Hepatocyte (in vitro differentiated cells): Measurements from ENCODE around the gene PFN3. TPM values are rescaled to one million over a fixed set of nuclear protein-coding genes. Genes with fewer than 3 reads are reported as not detected.
A peak's percentile ranks its signal among the peaks of the same experiment; 100 is the strongest.

Experiments used
- DNase-seq: peaks from one replicate; pipeline ENCODE4 v3.0.0-alpha.2; 2016; ENCODE audit warnings: low spot score
- H2AFZ ChIP-seq: fragments of 200-600 bp; sonication (generic); 2 replicates; pipeline ENCODE4 v1.6.0; 2016; ENCODE audit warnings: antibody characterized with exemption, mild to moderate bottlenecking
- H3K27ac ChIP-seq: fragments of 200-600 bp; sonication (generic); 2 replicates; pipeline ENCODE4 v1.5.1; 2016; ENCODE audit warnings: mild to moderate bottlenecking
- H3K27me3 ChIP-seq: fragments of 200-600 bp; sonication (generic); 2 replicates; pipeline ENCODE4 v1.6.1; 2016
- H3K36me3 ChIP-seq: fragments of 200-600 bp; sonication (generic); replicated peaks from 2 replicates; pipeline ENCODE4 v1.5.1; 2016; ENCODE audit warnings: low read depth; ENCODE audit not compliant: insufficient read depth
- H3K4me1 ChIP-seq: fragments of 200-600 bp; sonication (generic); 2 replicates; pipeline ENCODE4 v1.5.1; 2016; ENCODE audit warnings: mild to moderate bottlenecking, moderate library complexity; ENCODE audit not compliant: insufficient read depth
- H3K4me2 ChIP-seq: fragments of 200-600 bp; sonication (generic); 2 replicates; pipeline ENCODE4 v1.6.0; 2016
- H3K4me3 ChIP-seq: fragments of 200-600 bp; sonication (generic); 2 replicates; pipeline ENCODE4 v1.5.1; 2016; ENCODE audit warnings: mild to moderate bottlenecking
- H3K79me2 ChIP-seq: fragments of 200-600 bp; sonication (generic); 2 replicates; pipeline ENCODE4 v1.6.0; 2017; ENCODE audit warnings: mild to moderate bottlenecking
- H3K9me2 ChIP-seq: fragments of 200-600 bp; sonication (generic); replicated peaks from 2 replicates; pipeline ENCODE4 v1.6.0; 2017; ENCODE audit warnings: mild to moderate bottlenecking; ENCODE audit not compliant: insufficient read depth
- H3K9me3 ChIP-seq: fragments of 200-600 bp; sonication (generic); 2 replicates; pipeline ENCODE4 v1.5.1; 2016; ENCODE audit warnings: low read depth, mild to moderate bottlenecking
- H4K20me1 ChIP-seq: fragments of 200-600 bp; sonication (generic); 2 replicates; pipeline ENCODE4 v1.6.0; 2016; ENCODE audit warnings: mild to moderate bottlenecking; ENCODE audit not compliant: insufficient read depth, poor library complexity, severe bottlenecking
- CTCF ChIP-seq: fragments of 200-600 bp; sonication (generic); IDR thresholded peaks from 2 replicates; pipeline ENCODE4 v1.5.1; 2016; ENCODE audit warnings: antibody characterized with exemption, mild to moderate bottlenecking; ENCODE audit not compliant: poor library complexity
- EZH2 ChIP-seq: fragments of 200-600 bp; sonication (generic); IDR thresholded peaks from 2 replicates; pipeline ENCODE4 v1.6.1; 2016; ENCODE audit warnings: antibody characterized with exemption, mild to moderate bottlenecking, borderline replicate concordance
- EZH2phosphoT487 ChIP-seq: fragments of 200-600 bp; sonication (generic); IDR thresholded peaks from one replicate; pipeline ENCODE4 v1.6.1; 2018; ENCODE audit warnings: antibody characterized with exemption, mild to moderate bottlenecking, low read depth, moderate library complexity; ENCODE audit not compliant: unreplicated experiment, severe bottlenecking
- WGBS: methylation state at CpG from one replicate; pipeline ENCODE4 v1.1.6; 2016; ENCODE audit warnings: low lambda C conversion rate; ENCODE audit errors: missing lambda C conversion rate; 5-methylcytosine and 5-hydroxymethylcytosine counted together
- polyA plus RNA-seq: library from polyadenylated mRNA; unstranded; fragments of >200 nt; fragmentation: Nextera tagmentation; extraction: Ambion mirVana; gene quantifications from 2 replicates; pipeline ENCODE4 v1.2.1, GENCODE V29; 2016
- total RNA-seq: library from RNA; depleted of rRNA; stranded (reverse); fragments of >200 nt; gene quantifications from 2 replicates; pipeline ENCODE4 v1.2.3, GENCODE V29; 2014

PFN3 gene
- total RNA-seq (not detected in 2 replicates), polyA plus RNA-seq (not detected in 2 replicates)

- TF ChIP-seq EZH2phosphoT487 (no peak), CTCF (no peak), EZH2 (no peak)
- WGBS = 98% methylated on average over 81 of the region's 92 CpGs
- H4K20me1 ChIP-seq = no peaks in the 10 kb centered on the region
- no peaks in the 10 kb centered on the region for H3K9me2 ChIP-seq
- H3K4me3 ChIP-seq = no peak within 1 kb of the TSS
- H2AFZ ChIP-seq = no peak within 1 kb of the TSS
- H3K79me2 ChIP-seq = no peaks in the 10 kb centered on the region
- no peak for DNase-seq
- H3K4me2 ChIP-seq = no peak within 1 kb of the TSS
- H3K9me3 ChIP-seq = no peaks in the 10 kb centered on the region
- H3K27ac ChIP-seq = no peak within 1 kb of the TSS
- H3K36me3 ChIP-seq = no peaks in the 10 kb centered on the region
- H3K4me1 ChIP-seq = peaks cover 18% of the 10 kb centered on the region
- peaks cover 8% of the 10 kb centered on the region for H3K27me3 ChIP-seq
Observed at GRCh38 chr5:177399997-177400868, at the start of gene PFN3. Gene PFN3, minus strand, starts transcription at chr5:177400661. Its CDS starts 85 bp downstream, at chr5:177400576.

- DNase-seq = no peak
- H3K9me2 ChIP-seq = no peaks in the 10 kb centered on the region
- peaks cover 22% of the 10 kb centered on the region for H3K4me1 ChIP-seq
- 89% methylated on average over 18 of the region's 18 CpGs for WGBS
- H3K36me3 ChIP-seq = no peaks in the 10 kb centered on the region
- no peak overlapping the region for H3K4me3 ChIP-seq
- no peaks in the 10 kb centered on the region for H4K20me1 ChIP-seq
- H3K9me3 ChIP-seq = no peaks in the 10 kb centered on the region
- H3K27me3 ChIP-seq = peaks cover 3% of the 10 kb centered on the region
- H3K27ac ChIP-seq = no peak overlapping the region
- no peak overlapping the region for H3K4me2 ChIP-seq
- no peak overlapping the region for H2AFZ ChIP-seq
- TF ChIP-seq CTCF (no peak), EZH2 (no peak), EZH2phosphoT487 (no peak)
- H3K79me2 ChIP-seq = no peaks in the 10 kb centered on the region
Observed at GRCh38 chr5:177449140-177450061, 48.9 kb upstream of the PFN3 start.

GRCh38 chr5:177448244-177448950 lies 47.9 kb upstream of the PFN3 start:
- H3K79me2 ChIP-seq = no peaks in the 10 kb centered on the region
- H3K4me3 ChIP-seq = no peak overlapping the region
- no peaks in the 10 kb centered on the region for H3K36me3 ChIP-seq
- whole genome bisulfite sequencing = 86% methylated on average over 6 of the region's 6 CpGs
- no peaks in the 10 kb centered on the region for H3K9me3 ChIP-seq
- peak overlapping the region; percentile 100 for H3K4me2 ChIP-seq
- H2AFZ ChIP-seq = no peak overlapping the region
- H4K20me1 ChIP-seq = no peaks in the 10 kb centered on the region
- peaks cover 3% of the 10 kb centered on the region for H3K27me3 ChIP-seq
- no peaks in the 10 kb centered on the region for H3K9me2 ChIP-seq
- no peak overlapping the region for H3K27ac ChIP-seq
- DNase-seq = no peak
- peaks cover 14% of the 10 kb centered on the region for H3K4me1 ChIP-seq
- TF ChIP-seq EZH2phosphoT487 (no peak), CTCF (no peak), EZH2 (no peak)
